22Rv1 (cell line): ENCODE results near the gene SLFNL1.

Experiments
- ZFX ChIP-seq: fragments of 450-650 bp; IDR thresholded peaks from 2 replicates; pipeline ENCODE4 v1.6.1; 2017; ENCODE audit warnings: antibody characterized with exemption, borderline replicate concordance
- TF ChIP-seq, protein P1 (sequence below): fragments of 450-650 bp; IDR thresholded peaks from 2 replicates; pipeline ENCODE4 v1.5.1; 2017; ENCODE audit warnings: mild to moderate bottlenecking

GRCh38 chr1:40998668-40999067 is 22.9 kb downstream of the SLFNL1 start:
- TF ChIP-seq, protein P1, sequence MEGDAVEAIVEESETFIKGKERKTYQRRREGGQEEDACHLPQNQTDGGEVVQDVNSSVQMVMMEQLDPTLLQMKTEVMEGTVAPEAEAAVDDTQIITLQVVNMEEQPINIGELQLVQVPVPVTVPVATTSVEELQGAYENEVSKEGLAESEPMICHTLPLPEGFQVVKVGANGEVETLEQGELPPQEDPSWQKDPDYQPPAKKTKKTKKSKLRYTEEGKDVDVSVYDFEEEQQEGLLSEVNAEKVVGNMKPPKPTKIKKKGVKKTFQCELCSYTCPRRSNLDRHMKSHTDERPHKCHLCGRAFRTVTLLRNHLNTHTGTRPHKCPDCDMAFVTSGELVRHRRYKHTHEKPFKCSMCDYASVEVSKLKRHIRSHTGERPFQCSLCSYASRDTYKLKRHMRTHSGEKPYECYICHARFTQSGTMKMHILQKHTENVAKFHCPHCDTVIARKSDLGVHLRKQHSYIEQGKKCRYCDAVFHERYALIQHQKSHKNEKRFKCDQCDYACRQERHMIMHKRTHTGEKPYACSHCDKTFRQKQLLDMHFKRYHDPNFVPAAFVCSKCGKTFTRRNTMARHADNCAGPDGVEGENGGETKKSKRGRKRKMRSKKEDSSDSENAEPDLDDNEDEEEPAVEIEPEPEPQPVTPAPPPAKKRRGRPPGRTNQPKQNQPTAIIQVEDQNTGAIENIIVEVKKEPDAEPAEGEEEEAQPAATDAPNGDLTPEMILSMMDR, result no peak
- TF ChIP-seq ZFX, result no peak
